Measurements from ENCODE around the gene TMEM144.

DNA sequence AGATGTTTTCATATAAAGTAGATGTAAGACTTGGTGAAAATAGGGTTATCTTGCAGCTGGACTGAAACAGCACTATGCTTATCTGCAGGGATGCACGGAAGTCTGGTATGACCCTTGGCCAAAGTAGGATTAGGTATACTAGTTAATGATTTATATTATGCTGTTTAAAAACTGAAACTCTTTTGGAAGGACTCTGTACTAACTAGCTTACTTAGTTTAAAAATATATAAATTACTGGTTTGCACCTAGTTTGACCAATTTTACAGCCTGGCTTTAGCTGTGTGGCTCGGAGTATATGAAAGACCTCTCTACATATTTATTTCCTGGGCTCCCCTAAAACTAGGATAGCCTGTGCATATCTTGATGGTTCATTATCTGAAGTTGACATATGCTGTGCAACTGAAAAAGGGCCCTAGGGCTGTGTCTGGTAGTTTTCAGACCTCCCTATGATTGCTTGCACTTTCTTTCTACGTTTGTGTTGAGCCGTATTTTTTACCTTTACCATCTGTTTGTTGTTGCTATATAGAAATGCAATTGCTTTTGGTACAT lies 89.2 kb downstream of the TMEM144 start:
- TF ChIP-seq, protein P1, sequence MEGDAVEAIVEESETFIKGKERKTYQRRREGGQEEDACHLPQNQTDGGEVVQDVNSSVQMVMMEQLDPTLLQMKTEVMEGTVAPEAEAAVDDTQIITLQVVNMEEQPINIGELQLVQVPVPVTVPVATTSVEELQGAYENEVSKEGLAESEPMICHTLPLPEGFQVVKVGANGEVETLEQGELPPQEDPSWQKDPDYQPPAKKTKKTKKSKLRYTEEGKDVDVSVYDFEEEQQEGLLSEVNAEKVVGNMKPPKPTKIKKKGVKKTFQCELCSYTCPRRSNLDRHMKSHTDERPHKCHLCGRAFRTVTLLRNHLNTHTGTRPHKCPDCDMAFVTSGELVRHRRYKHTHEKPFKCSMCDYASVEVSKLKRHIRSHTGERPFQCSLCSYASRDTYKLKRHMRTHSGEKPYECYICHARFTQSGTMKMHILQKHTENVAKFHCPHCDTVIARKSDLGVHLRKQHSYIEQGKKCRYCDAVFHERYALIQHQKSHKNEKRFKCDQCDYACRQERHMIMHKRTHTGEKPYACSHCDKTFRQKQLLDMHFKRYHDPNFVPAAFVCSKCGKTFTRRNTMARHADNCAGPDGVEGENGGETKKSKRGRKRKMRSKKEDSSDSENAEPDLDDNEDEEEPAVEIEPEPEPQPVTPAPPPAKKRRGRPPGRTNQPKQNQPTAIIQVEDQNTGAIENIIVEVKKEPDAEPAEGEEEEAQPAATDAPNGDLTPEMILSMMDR (IDR thresholded peaks at IDR 0.05), result no peak
- TF ChIP-seq POLR2A (IDR thresholded peaks at IDR 0.05) (no peak), EP300 (IDR thresholded peaks at IDR 0.05) (no peak)

Data from ovary (tissue), 3 donors.